Tongue (tissue), 1 donor: ENCODE measurements around the gene MS4A2. TPM values are rescaled to one million over a fixed set of nuclear protein-coding genes. Genes with fewer than 3 reads are reported as not detected.

Experiments used
- total RNA-seq: library from RNA; depleted of rRNA; stranded (reverse); fragments of >200 nt; gene quantifications from one replicate; pipeline ENCODE4 v1.2.3, GENCODE V29; 2014

MS4A2 gene
- total RNA-seq, 1 donor from 2014 or later: 1.9 TPM

Other genes starting within 250 kb of the MS4A2 start
- gene CBLIF, start 243.2 kb upstream of the MS4A2 start, total RNA-seq: not detected
- 40.5 TPM for gene TCN1, start 222.2 kb upstream of the MS4A2 start, total RNA-seq
- gene OOSP3, start 209.9 kb upstream of the MS4A2 start, total RNA-seq: not detected
- not detected for gene OOSP1, start 150.2 kb upstream of the MS4A2 start, total RNA-seq
- gene OOSP4A, start 124.6 kb upstream of the MS4A2 start, total RNA-seq: not detected
- not detected for gene OOSP4B, start 71.5 kb upstream of the MS4A2 start, total RNA-seq
- not detected for gene OOSP2, start 48.3 kb upstream of the MS4A2 start, total RNA-seq
- 0.62 TPM for gene MS4A3, start 32.0 kb upstream of the MS4A2 start, total RNA-seq
- 24.4 TPM for gene MS4A6A, start 94.4 kb downstream of the MS4A2 start, total RNA-seq
- not detected for gene MS4A4E, start 154.5 kb downstream of the MS4A2 start, total RNA-seq
- 2.9 TPM for gene MS4A4A, start 192.0 kb downstream of the MS4A2 start, total RNA-seq
- not detected for gene MS4A6E, start 238.6 kb downstream of the MS4A2 start, total RNA-seq